HG02840 (cell line): ENCODE data around the gene ENO4.

Experiments
- ATAC-seq: cut with Tn5 transposase; IDR thresholded peaks from one replicate; pipeline ENCODE4 v1.9.1; 2021; ENCODE audit warnings: mild to moderate bottlenecking, moderate library complexity, moderate number of reproducible peaks; ENCODE audit not compliant: unreplicated experiment, low FRiP score

The ENO4 gene, protein sequence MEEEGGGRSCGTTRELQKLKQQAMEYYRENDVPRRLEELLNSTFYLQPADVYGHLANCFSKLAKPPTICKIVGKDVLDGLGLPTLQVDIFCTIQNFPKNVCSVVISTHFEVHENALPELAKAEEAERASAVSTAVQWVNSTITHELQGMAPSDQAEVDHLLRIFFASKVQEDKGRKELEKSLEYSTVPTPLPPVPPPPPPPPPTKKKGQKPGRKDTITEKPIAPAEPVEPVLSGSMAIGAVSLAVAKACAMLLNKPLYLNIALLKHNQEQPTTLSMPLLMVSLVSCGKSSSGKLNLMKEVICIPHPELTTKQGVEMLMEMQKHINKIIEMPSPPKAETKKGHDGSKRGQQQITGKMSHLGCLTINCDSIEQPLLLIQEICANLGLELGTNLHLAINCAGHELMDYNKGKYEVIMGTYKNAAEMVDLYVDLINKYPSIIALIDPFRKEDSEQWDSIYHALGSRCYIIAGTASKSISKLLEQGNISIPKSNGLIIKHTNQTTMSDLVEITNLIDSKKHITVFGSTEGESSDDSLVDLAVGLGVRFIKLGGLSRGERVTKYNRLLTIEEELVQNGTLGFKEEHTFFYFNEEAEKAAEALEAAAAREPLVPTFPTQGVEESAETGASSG

DNA sequence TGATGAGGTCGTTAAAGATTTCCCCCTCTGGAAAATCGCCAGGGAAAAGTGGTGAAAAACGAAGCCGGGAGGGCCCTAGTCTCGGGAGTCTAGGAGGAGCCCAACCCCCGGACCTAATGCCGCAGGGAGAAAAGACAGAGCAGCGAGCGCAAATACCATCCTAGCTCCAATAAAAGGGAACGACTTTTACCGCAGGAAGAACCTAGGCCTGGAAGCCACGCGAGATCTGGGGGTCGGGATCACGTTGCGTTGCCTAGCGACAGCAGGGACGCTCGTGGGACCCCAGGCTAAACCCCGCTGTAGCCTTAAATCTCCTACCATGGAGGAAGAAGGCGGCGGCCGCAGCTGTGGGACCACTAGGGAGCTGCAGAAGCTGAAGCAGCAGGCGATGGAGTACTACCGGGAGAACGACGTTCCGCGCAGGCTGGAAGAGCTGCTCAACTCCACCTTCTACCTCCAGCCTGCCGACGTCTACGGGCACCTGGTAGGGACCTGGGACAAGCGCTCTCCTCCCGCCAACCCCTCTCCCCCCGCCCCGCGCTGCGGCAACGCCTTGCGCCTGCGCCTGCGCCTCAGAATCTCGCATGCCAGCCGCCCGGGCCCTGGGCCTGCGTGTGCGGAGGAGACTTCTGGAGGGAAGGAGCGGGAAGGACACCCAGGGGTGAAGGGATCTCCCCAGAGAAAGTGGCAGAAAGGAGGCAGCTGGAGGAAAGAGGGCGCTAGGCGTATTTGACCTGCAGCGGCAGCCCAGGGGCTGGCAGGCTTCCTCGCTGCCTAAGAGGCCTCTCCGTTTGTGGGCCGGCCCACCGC, at the start of gene ENO4:
ENO4 (plus strand) TSS at position 252 of the 810 bp plus-strand sequence; CDS start at position 320, 68 bp downstream.
- peak; percentile 55 for ATAC-seq

DNA sequence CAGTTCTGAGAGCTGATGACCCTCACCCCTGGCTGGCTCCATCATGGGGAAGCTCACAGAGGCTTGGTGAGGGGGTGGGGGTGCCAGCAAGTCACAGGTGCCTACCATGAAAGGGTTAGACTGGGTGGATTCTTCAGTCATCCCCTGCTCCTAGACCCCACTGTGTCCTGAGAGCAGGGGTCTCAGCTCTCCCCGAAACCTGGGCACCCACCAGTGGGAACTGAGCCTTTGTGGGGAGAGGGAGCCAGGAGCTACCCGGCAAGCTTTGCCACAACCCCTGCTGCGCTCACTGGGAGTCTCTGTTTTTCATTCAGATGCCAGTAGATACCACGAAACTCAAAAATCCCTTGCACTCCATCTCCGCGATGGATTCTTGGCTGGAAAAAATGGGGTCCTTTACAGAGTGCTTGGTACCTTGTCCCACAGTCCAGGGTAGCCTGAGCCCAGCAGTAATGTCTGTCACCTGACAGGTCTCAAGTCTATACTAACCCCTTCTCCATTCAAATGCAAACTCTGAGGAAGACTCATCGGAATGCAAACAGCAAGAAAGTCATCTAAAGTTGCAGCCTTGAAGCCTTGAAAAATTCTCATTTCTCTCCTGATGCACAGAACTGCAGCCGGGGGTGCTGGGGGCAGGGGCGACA, 48.9 kb upstream of the ENO4 start:
- ATAC-seq, result no peak

DNA sequence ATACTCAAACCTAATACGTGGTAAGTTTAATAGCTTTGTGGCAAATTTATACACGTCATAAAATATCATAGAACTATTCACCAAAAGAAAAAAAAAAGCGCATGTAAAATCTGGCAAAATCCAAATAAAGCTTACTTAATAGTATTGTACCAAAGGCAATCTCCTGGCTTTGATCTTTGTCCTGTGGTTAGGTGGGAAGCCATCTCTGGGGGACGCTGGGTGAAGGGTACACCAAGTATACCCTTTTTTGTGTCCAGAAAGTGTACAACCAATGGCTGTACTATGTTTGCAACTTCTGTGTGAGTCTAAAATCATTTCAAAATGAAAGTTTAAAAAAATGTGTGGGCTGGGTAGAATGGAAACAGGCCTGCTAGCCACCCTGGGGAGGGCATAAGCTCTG, 47.6 kb upstream of the ENO4 start:
- no peak for ATAC-seq

DNA sequence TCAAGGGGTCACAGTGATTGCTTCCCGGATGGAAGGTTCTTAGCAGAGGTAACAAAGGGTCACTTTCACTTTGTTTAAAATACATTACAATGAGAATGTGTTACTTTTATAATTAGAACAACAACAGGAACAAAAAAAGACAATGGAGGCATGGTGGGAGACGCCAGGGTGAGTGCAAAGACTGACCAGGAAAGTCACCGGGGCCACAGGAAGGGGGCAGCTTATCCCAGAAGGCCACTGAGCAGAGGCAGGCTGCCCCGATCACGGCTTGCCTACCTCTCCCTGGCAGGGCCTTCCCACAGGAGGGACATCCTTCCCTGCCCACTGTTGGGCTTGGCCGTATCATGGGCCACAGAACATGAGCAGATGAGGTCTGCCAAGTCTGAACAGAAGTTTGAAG, 46.8 kb upstream of the ENO4 start:
- no peak for ATAC-seq

DNA sequence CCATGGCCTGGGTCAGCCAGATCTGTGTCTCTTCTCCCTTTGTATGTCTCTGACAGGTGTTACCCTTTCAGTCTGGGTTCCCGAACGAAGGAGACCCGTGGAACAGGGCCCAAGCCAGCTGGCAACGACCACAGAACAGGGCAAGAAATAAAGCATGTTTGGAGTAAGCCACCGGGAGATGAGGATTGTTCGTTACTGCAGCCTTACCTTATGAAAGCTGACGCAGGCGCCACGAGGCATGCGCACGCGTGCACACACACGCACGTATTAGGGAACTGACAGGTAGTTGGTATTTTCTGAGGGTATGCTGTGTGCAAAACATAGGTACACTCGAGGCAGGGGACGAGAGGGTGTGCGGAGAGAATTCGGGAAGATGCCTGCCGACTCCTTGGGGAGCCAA, 46.4 kb upstream of the ENO4 start:
- no peak for ATAC-seq

DNA sequence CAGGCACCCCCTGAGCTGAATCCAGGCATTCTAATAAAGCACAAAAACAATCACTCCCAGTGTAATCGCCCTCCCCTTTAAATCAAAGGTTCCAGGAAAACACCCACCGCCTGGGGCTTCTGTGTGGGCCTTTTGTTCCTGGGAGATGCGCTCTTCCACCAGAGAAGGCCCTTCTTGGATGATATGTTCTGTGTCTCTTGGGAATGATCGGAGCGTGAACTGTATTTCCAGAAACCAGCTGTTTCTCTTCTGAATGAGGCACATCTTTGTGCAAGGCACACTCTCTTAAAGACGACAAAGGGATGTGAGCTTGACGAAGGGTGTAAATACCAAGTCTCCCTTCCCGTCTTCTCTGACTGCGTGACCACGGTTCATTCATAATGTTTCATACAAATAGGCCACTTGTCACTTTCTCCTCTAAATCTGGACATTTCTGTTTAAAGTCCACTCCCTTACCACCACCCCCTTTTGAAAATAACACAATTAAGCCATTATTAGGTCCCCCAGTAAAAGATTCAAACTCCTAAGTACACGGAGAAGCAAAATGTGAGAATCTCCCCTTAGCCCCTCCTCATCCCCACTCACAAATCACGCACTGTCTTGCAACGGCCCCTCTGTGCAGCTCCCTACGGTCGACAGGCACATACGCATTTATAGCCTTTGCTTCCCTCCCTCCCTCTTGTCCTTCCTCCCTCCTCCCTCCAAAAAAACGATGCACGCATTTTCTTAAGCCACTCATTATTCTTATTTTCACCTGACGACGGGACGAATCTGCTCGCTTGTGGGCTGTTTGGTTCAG, 45.6 kb upstream of the ENO4 start:
- no peak for ATAC-seq

DNA sequence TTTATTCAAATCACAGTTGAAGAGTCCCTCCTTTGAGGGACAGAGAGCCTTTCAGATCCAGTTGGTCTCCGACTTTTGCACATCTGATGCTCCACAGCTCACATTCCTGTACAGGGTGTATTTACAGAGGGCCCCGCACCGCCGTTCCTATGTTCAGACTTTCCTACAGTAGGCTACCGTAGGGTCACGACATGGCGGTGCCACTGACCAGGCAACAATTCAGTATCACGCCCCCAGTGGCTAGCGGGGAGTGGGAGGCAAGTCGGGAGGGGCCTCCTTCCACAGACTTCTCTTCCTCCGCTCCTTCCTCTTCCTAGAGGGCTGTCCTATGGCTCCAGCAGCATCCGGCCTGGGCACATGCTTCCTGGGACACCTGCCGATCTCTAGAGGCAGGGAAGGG, 40.6 kb upstream of the ENO4 start:
- no peak for ATAC-seq

DNA sequence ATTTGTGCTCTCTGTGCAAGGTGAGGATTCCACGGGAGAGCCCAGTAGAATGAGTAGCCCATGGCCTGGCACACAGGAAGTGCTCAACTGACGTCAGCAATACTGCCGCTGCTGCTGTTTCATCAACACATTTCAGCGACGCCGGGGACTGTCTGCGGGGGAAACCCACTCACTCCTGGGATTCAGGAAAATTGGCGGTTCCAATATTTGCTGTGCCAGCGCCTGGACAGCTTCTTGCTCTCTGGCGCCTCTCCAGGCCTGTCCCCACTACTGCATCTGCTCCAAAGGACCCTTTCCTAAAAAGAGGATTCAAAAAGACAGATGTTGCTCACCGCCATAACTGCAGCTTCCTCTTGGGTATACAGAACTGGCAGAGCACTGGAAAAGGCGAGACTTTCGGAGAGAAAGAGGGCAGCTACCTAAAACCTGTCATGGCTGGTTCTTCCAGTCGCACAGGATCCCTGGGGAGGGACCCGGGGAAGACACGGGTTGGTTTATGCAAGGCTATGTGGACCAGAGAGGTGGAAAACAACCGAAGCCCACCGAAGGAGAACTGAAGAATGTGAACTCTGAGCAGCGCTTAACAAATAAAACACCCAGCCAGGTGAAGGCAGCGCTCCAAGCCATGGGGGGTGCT, 39.7 kb upstream of the ENO4 start:
- ATAC-seq, result no peak

DNA sequence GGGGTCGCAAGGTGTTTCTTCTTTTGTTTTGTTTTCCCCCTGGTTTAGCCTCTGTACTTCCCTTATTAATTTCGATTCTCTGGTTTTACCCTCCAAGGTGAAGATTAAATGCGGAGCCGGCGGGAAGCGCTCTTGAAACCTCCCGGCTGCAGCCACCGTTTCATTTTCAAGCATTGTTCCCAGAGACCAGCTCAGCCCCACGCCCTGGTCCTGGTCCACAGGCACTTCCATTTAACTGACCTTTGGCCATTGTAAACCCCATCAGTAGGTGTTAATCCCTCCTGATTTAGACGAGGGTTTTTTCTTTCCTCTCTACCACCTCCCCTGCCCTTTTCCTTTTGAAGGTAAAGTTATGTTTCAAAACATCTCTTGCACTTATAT, 39.2 kb upstream of the ENO4 start:
- no peak for ATAC-seq

DNA sequence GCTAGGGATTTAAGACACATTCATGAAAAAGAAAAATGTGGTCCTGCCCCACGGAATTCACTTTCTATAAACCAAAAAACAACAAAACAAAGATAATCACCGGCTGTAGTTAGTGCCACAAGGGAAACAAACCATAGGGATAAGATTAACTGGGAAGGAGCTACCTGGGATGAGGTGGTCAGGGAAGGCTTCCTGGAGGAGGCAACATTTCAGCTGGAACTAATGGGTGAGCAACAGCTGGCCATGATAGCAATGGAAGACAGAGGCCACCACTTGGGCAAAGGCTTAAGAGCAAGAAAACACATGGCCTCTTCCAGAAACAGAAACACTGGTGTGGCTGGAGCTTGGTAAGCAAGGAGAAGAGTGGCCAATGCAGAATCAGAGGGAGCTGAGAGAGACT, 38.4 kb upstream of the ENO4 start:
- no peak for ATAC-seq

DNA sequence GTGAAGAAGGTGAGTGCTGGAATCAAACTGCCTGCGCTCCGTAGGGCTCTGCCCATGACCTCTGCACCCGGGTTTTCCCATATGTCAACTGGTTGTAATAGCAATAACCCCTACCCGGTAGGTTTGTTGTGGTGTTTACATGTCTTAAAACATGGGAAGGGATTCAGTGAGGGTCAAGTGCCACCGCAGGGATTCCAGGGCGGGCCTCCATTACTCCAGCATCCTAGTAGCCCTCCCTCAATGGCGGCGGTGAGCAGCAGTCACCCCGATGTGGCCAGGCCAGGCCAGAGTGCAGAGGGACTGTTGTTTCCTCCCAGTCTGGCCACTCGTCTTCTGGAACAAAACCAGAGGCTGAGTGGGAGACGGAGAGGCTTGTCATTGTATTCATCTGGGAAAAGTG, 37.6 kb upstream of the ENO4 start:
- ATAC-seq, result no peak

DNA sequence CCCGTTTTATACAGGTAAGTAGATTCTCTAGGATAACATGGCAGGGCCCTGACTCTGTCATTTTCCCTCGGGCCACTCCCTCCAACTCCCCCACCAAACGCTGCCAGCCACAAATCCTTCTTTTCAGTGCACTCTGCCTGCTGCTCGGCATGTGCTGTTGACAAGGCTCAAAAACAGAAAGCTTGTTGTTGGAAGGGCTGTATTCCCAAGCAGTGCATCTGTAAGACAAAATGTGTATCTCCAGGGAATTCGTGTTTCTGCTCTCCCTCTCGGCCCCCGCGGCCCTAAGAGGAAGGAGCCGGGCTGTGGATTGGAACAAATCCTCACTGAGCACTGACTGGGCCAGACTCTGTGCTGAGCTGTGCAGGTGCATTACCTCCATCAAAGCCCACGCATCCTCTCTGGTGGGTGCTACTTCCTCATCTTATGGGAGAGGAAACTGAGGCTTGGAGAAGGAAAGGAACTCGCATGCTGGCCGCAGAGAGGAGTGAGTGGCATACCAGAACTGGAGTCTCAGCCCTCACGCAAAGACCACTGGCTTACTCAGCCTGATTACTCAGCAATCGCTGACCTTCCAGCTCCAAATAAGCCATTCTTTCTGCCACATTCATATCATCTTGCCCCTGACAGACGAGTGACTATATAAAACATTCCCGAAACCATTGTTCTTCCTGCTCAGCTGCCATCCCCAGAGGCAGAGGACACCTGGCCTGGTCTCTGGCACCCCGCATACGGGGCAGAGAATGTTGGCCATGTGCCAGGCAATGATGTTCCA, 33.5 kb upstream of the ENO4 start:
- ATAC-seq, result no peak

DNA sequence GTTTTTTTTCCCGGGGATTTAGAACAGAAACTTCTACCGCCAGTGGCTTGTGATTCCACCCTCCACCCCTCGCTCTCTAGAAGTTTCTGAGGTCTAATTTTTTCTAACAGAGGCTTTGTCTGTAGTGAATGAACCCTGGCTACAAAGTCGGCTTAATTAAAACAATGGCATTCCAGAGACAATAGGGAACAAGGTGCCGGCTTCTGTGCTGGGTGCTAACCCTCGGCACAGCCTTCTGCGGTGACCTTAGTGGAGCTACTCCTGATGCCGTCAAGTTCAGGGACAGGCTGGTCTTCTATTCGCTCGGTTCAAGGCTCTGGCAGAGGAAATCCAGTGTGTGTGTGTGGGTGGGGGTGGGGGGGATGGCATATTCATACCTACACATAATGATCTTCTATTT, 32.1 kb upstream of the ENO4 start:
- ATAC-seq, result no peak

DNA sequence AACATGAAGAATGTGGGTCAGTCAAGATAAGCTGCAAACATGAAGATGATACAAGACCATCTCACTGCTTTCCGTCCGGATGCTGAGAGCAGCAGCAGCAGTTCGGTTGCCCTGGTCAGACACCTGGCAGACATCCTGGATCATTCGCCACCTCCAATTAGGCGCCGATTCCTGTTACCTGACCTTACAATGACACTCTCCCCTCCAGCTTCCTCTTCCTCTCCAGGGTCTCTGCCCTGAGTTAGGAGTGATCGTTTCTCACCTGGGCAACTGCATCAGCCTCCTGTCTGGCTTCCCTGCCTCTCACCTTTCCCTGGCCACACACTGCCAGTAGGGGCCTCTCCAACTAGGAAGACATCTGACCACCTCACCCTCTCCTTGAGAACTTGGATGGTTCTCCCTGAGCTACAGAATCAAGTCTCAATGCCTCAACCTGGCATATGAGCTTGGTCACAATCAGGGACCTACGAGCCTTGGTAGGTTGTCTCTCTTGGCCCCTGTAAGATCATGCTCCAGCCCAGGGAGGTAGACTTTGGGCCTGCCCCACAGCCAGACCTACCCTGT, 31.4 kb upstream of the ENO4 start:
- ATAC-seq, result no peak

DNA sequence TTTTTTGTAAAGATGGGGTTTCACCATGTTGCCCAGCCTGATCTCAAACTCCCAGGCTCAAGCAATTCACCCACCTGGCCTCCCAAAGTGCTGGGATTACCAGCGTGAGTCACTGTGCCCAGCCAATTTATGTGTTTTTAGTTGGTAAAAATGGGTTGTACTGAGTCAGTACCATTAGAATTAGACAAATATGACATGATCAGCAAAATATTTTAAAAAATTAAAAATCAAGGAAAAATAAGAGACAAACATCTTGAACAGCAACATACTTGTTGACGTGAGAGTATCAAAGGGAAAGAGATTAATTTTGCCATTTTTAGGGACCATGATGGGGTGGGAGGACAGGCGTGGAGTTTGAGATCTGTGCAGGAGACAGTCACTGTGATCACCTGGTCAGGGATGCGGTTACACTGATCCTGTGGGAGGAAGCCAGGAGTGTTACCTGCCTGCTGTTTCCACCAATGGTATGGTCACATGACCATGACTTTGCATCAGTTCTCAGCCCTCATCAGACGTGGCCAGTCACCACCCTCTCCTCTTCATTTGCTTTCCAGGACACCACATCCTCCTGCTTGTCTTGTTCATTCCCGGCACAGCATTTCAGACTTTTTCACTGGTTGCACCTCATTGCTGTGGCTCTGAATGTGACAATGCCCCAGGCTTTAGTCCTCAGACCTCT, 29.2 kb upstream of the ENO4 start:
- no peak for ATAC-seq

DNA sequence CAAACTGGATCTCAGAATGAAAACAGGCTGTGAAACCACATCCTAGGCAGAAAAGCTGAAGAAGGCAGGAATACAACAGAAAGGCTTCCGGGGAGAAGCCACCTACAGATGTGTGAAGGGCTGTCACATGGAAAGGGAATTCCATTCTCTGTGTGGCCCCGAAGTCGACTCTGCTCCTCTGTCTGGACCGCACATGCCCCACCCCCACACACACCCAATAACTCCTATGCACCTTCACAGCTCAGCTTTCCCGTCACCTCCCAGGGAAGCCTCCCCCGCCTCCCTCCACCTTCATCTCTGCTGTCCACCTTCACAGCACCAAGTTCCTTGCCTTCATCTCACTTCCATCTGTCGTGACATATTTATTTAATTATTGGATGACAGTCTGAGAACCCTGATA, 23.4 kb upstream of the ENO4 start:
- ATAC-seq, result no peak

DNA sequence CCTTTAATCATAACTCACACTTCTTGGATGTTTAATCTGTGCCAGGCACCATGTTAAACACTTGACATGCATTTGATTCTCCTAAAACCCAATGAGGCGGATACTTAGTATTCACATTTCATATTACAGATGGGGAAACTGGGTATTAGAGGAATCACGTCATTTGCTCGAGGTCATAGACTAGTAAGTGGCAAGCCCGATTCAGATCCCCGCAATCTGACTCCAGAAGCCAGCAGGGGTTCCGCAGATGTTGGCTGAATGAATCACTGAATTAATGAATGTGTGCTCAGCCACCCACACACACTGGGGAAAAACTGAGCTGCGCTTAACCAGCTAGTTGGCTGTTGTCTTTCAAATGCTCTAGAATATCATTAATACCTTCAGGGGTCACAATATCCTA, 22.5 kb upstream of the ENO4 start:
- ATAC-seq, result no peak

DNA sequence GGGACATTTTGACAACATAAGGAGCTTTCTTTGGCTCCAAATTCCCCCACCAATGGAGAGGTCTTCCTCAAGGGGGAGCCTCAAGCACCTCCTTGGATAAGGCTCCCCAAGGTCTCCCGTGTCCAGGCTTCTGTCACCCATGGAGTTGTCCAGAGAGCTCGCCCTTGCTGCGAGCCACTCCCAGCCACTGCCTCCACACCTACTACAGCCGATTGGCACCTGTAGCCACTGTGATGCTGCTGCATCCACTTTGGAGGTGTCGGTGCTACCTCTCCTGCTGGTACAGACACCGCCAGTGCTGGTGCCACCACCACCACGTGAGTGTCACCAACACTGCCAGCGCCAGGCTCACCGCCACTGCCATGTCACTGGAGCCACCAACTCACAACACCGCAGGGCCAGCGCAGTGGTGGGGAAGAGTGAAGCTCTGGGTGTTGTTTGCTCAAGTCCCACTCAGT, 22.1 kb upstream of the ENO4 start:
- no peak for ATAC-seq
